ENCODE measurements around the gene KRT72. TPM values are rescaled to one million over a fixed set of nuclear protein-coding genes. Genes with fewer than 3 reads are reported as not detected.

KRT72 gene
- total RNA-seq, 4 donors from 2014 or later: not detected

- no peaks in the 10 kb centered on the region for H3K4me1 ChIP-seq
- intact Hi-C loops (cut with DNase I): no loop called here
- WGBS, 2 donors: 81% methylated on average over 11 of the region's 11 CpGs
- no peak for DNase-seq
- H3K27me3 ChIP-seq: no peaks in the 10 kb centered on the region
- H3K36me3 ChIP-seq: no peaks in the 10 kb centered on the region
- TF ChIP-seq POLR2A (IDR thresholded peaks at IDR 0.05): no peak
- no peak overlapping the region for H3K27ac ChIP-seq
- no peaks in the 10 kb centered on the region for H3K9me3 ChIP-seq
- no peak overlapping the region for H3K4me3 ChIP-seq (replicated peaks in 1 of 3)
Measured at GRCh38 chr12:52591521-52591920, 9.7 kb downstream of the KRT72 start.

- Histone ChIP-seq H3K4me1 (no peaks in the 10 kb centered on the region), H3K27ac (no peak overlapping the region), H3K27me3 (no peaks in the 10 kb centered on the region), H3K9me3 (no peaks in the 10 kb centered on the region), H3K36me3 (no peaks in the 10 kb centered on the region), H3K4me3 (replicated peaks in 1 of 3) (no peak overlapping the region)
- intact Hi-C loops (cut with DNase I): no loop called here
- TF ChIP-seq CTCF (IDR thresholded peaks at IDR 0.05): no peak
- TF ChIP-seq POLR2A (IDR thresholded peaks at IDR 0.05): no peak
- DNase-seq: no peak
- WGBS, 2 donors: 92 to 96% methylated on average over 5 to 6 of the region's 6 CpGs
Measured at GRCh38 chr12:52590021-52590420, 11.2 kb downstream of the KRT72 start.

- intact Hi-C loops (cut with DNase I): no loop called here
- no peak for DNase-seq
- Histone ChIP-seq H3K27me3 (no peaks in the 10 kb centered on the region), H3K9me3 (no peaks in the 10 kb centered on the region), H3K36me3 (no peaks in the 10 kb centered on the region), H3K27ac (no peak overlapping the region), H3K4me3 (replicated peaks in 1 of 3) (no peak overlapping the region), H3K4me1 (no peaks in the 10 kb centered on the region)
- TF ChIP-seq POLR2A (IDR thresholded peaks at IDR 0.05) (no peak), CTCF (IDR thresholded peaks at IDR 0.05) (no peak)
- WGBS, 2 donors: 75% methylated on average over 13 to 17 of the region's 17 CpGs
Measured at GRCh38 chr12:52587563-52587962, 13.7 kb downstream of the KRT72 start.

GRCh38 chr12:52585946-52586345 lies 15.3 kb downstream of the KRT72 start:
- no peaks in the 10 kb centered on the region for H3K27me3 ChIP-seq
- no peaks in the 10 kb centered on the region for H3K4me1 ChIP-seq
- TF ChIP-seq CTCF (IDR thresholded peaks at IDR 0.05) (no peak), POLR2A (IDR thresholded peaks at IDR 0.05) (no peak)
- DNase-seq: no peak
- intact Hi-C loops (cut with DNase I): no loop called here
- no peak overlapping the region for H3K4me3 ChIP-seq (replicated peaks in 1 of 3)
- H3K27ac ChIP-seq: no peak overlapping the region
- no peaks in the 10 kb centered on the region for H3K36me3 ChIP-seq
- no peaks in the 10 kb centered on the region for H3K9me3 ChIP-seq
- 81 to 85% methylated on average over 9 of the region's 9 CpGs for WGBS, 2 donors

- H3K4me3 ChIP-seq (replicated peaks in 1 of 3): no peak overlapping the region
- no peak overlapping the region for H3K27ac ChIP-seq
- DNase-seq: no peak
- WGBS, 2 donors: 93 to 94% methylated on average over 3 of the region's 3 CpGs
- no peaks in the 10 kb centered on the region for H3K36me3 ChIP-seq
- H3K9me3 ChIP-seq: no peaks in the 10 kb centered on the region
- intact Hi-C loops (cut with DNase I): no loop called here
- TF ChIP-seq CTCF (IDR thresholded peaks at IDR 0.05) (no peak), POLR2A (IDR thresholded peaks at IDR 0.05) (no peak)
- no peaks in the 10 kb centered on the region for H3K27me3 ChIP-seq
- peaks cover 3 to 6% of the 10 kb centered on the region in 2 donors for H3K4me1 ChIP-seq
Measured at GRCh38 chr12:52585066-52585465, 16.2 kb downstream of the KRT72 start.
